Activated CD8-positive, alpha-beta memory T cell treated with anti-CD3 and anti-CD28 coated beads, Interleukin-2, amount 50 U/mL, for 24 hours (primary cell): ENCODE results near the gene CASP8AP2.
"Not testable (repeated sequence)": the region's sequence is repeated elsewhere in the genome, so short reads cannot be mapped to it uniquely, and the experiment has no call there.

ENCODE experiments used
- DNase-seq: peaks from one replicate; pipeline ENCODE4 v3.0.0-alpha.2; 2020; ENCODE audit errors: extremely low read depth

CASP8AP2 gene

GRCh38 chr6:89829472-89830169 lies at the start of gene CASP8AP2:
TSS of gene CASP8AP2 (plus strand) at chr6:89829880.
- peak; percentile 78 for DNase-seq

DNA sequence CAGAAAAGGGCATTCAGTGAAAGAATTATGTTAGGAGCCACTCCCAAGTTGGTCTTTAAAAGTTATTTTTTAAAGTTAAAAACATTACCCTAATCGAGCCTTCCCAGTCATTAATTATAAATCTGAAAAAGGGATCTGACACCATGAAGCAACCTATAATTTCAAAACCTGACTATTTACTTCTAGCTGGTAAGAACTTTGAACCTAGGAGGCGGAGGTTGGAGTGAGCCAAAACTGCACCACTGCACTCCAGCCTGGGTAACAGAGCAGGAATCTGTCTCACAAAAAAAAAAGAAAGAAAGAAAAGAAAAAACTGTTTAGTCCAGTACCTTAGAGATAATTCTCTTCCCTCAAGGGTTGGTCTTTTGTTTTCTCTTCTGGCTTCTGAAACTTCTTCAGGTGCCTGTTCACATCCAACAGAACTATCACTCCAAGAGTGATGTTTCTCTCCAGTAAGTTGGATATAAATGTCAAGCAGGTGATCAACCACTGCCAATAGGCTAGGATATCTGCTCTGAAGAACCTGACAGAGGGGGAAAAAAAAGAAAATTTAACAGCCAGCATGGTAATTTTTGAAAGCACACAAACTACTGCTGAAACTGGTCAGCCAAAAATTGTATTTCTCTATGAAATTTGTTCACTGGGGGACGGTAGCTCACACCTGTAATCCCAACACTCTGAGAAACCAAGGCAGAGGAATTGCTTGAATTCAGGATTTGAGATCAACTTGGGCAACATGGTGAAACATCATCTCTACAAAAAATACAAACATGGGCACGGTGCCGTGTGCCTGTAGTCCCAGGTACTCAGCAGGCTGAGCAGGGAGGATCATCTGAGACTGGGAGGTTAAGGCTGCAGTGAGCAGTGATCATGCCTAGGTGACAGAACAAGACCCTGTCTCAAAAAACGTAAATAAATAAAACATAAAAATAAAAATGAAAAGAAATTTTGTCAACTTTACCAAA lies 48.3 kb upstream of the CASP8AP2 start:
- no peak for DNase-seq

- no peak for DNase-seq
Observed at GRCh38 chr6:89782222-89782621, 47.5 kb upstream of the CASP8AP2 start.

DNA sequence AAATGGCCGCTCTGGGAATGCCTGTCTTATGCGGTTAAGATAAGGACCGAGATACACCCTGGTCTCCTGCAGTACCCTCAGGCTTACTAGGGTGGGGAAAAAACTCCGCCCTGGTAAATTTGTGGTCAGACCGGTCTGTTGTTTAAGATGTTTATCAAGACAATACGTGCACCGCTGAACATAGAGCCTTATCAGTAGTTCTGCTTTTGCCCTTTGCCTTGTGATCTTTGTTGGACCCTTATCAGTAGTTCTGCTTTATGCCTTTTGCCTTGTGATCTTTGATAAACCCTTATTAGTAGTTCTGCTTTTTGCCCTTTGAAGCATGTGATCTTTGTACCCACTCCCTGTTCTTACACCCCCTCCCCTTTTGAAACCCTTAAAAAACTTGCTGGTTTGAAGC lies 46.4 kb upstream of the CASP8AP2 start:
- DNase-seq: not testable (repeated sequence)

DNA sequence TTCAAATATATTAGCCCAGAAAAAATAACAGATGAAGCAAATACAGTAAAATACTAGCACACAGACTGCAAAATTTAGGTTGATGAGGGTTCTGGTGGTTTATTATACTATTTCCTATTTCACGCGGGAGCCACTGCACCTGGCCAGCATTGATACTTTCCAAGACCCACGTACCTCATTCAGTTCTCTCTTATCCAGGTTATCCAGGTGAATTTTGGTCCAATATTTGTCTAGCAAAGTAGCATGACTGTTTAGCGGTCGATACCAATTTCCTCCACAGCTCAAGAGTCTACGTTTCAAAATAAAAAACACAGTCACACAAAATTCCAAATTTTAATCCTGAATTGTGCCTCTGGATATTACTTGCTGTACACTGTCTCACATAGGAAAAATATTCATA lies 44.8 kb upstream of the CASP8AP2 start:
- DNase-seq: no peak

DNA sequence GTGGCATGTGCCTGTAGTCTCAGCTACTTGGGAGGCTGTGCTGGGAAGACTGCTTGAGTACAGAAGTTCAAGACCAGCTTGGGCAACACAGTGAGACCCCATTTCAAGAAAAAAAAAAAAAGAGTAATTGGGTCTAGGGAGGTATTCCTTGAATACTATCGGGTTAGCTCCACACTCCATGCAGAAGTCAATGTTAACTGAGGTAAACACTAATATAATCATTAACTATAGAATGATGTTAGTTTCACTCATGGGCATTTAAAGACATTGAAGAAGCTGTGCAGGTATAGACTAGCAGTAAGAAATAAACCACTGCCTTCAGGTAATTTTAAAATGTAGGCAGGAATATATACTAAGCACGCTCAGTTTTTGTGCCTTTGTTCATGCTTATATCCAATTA lies 42.7 kb upstream of the CASP8AP2 start:
- DNase-seq: no peak

DNA sequence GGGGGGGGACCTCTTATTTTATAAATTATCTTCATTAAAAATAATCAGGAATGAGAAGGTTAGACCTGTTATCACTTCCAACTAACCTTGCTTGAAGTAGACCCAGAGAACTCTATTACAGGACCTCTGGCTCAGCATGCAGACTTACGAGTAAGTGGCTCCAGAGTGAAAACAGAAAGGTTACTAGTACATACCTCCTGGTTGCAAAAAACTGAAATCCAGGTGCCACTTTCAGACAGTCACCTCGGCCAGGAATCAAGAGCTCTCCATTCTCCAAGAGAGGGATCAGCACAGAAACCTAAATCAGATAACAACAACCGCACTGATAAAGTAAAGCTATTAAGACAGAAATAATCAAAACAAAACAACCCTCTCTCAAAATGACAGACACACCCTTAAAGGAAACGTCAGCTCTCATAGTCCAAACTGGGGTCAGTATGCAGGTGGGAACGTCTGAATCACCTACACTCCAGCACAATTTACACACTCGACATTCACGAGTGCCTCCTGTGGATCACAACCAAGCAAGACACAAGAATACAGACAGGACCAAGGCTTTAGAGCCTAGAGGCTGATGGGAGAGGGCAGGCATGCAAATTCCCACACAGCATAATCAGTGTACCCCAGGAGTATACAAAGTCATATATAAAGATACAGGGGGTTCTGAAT lies 41.9 kb upstream of the CASP8AP2 start:
- no peak for DNase-seq

DNA sequence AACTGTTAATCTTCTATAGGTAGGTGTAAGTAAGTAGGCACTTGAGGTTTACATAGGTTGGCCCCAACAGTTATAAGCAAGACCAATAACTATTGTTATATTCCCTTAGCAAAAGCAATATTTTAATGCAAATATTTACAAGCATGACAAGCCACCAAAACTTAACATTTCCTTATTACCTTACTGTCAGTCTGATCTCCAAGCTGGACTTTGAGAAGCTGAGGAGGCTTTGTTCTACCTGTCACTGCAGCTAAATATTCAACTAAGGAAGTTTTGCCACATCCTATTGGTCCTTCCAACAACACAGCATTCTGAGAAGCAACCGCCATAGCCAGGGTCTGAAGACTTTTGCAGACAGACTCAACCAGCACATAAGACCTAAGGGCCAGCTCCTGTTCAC lies 39.7 kb upstream of the CASP8AP2 start:
- no peak for DNase-seq

DNA sequence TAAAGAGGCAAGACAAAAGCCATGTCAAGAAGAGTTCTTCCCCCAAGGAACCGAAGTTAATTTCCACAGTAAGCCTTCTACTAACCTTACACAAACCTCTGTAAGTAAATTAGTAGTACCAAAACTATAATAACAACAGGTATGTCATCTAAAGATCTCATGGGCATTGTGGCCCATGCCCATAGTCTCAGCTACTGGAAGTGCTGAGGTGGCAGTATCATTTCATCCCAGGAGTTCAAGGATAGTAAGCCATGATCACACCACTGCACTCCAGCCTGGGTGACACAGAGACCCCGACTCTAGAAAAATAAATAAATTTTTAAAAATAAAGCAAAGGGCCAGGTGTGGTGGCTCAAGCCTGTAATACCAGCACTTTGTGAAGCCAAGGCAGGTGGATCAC lies 39.3 kb upstream of the CASP8AP2 start:
- no peak for DNase-seq

GRCh38 chr6:89792881-89793280 lies 36.8 kb upstream of the CASP8AP2 start:
- DNase-seq: no peak

GRCh38 chr6:89793586-89793985 lies 36.1 kb upstream of the CASP8AP2 start:
- DNase-seq: no peak

DNA sequence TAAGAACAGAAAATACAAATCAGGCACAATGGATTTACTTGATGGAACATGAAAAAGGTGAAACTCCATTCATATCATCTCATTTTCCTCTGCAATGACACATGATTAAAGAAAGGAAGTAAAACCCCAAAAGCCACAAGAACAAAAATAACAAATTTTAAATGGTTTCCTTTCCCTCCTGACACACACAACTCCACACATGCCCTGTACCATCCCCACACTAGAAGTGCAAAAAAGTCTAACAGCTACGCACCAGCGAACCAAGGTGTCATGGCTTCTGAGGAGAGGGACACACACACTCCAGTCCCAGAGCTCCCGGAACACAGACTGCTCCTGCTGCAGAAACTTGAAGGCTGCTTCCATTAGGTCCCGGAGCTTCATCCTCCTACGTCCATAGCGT lies 35.4 kb upstream of the CASP8AP2 start:
- DNase-seq: no peak

- DNase-seq: no peak
Observed at GRCh38 chr6:89797317-89797716, 32.4 kb upstream of the CASP8AP2 start.

- no peak for DNase-seq
Observed at GRCh38 chr6:89799096-89799495, 30.6 kb upstream of the CASP8AP2 start.

GRCh38 chr6:89799756-89800155 lies 29.9 kb upstream of the CASP8AP2 start:
- no peak for DNase-seq

DNA sequence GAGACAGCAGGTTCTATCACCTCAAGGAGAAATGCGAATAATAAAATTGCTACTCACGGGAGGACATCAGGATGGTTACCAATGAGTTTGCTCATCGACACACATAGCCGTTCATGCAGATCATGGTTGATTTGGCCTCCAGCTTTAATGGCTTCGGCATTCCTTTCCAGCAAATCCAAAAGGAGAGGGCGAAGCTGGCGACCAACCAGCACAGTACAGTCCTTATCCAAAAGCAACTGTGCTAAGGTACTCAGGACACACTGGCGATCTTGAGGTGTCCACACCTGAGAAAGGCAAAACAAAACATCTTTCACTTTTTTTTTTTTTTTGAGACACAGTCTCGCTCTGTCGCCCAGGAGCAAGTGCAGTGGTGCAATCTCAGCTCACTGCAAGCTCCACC lies 26.4 kb upstream of the CASP8AP2 start:
- no peak for DNase-seq

DNA sequence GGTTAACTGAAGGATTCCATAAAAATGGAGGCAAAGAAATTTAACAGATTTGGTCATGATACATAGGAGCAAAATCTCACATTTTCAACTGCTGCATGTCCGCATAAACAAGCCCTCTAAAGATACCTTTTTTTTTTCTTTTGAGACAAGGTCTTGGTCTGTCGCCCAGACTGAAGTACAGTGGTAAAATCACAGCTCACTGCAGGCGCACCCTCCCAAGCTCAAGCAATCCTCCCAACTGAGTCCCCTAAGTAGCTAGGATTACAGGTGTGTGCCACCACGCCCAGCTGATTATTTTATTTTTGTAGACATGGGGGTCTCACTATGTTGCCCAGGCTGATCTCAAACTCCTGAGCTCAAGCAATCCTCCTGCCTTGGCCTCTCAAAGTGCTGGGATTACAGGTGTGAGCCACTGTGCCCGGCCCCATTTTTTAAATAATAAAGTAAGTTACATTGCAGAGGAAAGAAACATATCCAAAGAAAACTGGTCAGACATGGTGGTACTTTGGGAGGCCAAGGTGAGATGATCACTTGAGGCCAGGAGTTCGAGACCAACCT lies 23.8 kb upstream of the CASP8AP2 start:
- no peak for DNase-seq

DNA sequence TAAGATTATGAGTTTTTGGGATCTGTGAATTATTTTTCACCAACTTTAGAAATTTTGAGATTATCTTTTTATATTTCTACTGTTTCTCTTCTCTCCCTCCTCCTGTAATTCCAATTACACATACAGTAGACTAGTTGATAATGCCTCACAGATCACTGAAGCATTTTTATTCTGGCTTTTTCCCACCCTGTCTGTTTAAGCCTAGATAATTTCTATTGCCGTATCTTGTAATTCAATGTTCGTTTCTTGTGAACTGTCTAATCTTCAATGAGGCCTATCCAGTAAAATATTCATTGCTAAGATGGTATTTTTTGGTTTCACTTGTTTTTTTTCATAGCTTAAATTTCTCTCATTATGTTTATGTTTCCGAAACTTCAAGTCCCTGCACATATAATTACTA lies 22.1 kb upstream of the CASP8AP2 start:
- no peak for DNase-seq

DNA sequence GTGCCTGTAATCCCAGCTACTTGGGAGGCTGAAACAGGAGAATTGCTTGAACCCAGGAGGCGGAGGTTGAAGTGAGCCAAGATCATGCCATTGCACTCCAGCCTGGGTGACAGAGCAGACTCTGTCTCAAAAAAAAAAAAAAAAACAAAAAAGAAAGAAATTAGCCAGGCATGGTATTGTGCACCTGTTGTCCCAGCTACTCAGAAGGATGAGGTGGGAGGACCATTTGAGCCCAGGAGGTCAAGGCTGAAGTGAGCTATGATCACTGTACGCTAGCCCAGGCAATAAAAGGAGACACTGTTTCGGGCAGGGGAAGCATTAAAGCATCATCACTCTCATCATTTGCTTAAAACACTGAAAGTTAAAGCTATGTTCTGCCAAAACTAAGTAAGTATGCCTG lies 16.3 kb upstream of the CASP8AP2 start:
- not testable (repeated sequence) for DNase-seq

DNA sequence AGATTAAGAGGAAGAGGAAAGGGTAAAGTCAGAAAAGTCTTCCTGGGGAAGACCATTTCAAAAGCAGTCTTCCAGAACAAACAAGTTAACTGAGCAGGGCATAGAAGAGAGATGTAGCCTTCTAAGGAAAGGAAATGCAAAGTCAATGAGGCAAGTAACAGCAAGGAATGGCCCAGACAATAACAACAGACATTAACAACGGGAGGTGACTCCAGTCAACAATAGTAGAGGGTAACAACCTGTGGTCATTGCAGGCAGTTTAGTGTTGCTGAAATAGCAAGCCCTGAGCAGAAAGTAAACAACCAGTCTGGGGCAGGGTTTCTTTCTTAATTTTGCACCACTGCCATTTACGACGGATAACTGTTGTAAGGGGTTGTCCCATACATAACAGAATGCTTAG lies 12.2 kb upstream of the CASP8AP2 start:
- DNase-seq: no peak

GRCh38 chr6:89818977-89819335 lies 10.7 kb upstream of the CASP8AP2 start:
- DNase-seq: no peak
